MV-4-11 (cell line): ENCODE measurements around the gene ZSCAN16.
A peak's percentile ranks its signal among the peaks of the same experiment; 100 is the strongest.

Experiments
- DNase-seq: peaks from one replicate; lab custom pipeline; 2025; lab: John Stamatoyannopoulos, UW

ZSCAN16 gene

DNA sequence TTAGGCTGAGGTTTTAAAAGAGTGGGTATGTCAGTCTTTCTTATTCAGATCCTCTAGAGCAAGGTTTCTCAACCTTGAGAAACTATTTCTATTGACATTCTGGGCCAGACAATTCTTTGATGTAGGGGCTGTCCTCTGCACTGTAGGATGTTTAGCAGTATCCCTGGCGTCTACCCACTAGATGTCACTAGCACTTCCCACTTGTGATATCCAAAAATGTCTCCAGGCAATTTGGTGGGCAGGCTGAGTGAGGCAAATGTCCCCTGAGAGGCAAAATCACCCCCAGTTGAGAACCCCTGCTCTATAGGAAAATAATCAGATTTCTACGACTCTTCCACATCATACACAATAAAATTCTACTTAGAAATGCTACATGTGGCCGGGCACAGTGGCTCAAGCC lies 9.6 kb downstream of the ZSCAN16 start:
- DNase-seq, result peak; percentile 44

DNA sequence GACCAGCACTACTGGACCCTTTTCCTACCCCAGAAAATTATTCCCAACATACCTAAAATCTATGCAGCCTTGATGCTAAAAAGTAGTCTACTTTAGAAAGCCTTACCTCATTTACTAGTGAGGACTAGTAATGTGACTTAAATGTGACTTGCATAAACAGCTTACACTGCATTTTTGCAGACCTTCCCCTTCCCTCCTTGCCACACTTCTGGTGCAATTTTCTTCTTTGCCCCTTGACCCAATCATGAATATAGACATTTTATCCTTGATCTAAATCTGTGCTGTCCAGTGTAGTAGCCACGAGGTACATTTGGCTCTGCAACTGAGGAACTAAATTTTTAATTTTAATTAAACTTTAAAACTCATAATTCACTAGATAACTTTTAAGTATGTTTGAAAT lies 10.3 kb downstream of the ZSCAN16 start:
- no peak for DNase-seq

DNA sequence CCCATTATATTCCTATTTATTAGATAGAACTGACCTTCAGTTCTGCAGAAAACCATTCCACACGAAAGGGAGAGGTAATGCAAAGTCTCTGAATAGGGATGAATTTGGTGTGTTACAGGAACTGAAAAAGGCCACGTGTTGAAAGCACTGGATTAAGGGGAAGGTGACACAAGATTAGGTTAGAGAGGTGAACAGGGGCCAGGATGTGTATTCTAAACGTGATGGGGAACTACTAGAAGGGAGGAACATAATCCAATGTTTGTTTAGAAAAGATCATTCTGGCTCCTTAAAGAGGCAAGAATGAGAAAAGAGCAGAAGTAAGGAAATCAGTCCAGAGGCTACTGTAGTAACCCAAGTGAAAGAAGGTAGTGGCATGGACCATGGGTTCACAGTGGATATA lies 11.0 kb downstream of the ZSCAN16 start:
- DNase-seq, result no peak

DNA sequence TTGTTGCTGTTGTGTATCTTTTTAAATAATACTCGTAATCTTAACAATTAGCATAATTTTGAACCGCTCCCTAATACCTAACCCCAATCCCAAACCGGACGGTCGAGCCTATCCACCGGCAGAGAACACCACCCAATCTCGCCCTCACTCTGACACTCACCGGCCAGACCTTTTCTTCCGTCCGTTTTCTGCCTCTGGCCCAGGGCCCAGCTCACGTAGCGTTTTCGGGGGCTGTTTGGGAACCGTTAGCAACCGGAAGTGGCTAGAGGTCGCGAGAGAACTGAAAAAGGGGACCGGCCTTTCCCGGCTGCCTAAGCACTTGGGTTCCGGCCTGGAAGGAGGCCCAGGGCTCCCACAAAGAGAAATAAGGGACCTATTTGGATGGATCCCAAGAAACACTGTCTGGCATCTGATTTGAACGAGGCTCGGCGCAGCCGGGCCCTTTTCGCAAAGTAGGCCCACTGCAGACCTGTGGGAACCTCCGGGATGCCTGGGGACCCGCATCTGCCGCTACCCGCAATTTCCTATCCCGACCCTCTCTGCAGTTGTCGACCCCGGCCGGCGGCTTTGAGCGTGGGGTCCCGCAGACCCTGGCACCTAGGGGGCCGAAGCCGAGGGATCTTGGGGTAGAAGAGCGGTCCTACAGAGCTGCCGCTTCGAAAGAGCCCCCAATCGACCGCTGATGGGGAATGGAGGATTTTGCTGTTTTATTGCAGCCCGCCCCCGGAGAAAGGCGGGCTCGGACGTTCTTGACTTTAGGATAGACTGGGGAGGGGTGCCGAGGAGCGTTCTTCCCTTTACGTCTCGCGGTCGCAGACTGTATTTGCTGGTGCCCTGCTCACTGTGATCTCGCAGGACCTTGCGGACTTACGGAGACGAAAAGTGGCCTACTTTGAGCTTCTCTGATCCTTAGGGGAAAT lies 12.4 kb downstream of the ZSCAN16 start:
- peak; percentile 86 for DNase-seq

DNA sequence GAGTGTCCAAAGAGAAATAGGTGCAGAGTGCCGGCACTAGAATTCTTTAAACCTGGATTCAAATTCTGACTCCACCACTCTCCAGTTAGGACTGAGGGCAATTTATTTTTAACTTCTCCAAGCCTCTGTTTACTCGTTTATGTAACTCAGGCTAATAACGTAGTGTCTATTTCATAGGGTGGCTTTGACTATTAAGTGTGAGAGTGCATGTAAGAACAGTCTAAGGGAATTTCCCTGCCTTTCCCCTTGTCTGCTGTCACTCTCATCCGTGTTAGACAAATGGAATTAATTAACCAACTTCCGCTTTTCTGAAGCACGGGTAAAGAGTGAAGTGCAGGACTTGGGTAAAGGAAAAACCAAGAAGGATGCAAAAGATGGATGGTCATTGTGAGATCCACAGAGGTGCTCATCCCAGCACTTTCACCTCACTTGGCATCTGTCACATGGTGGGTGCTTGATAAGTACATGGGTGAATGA lies 13.1 kb downstream of the ZSCAN16 start:
- peak; percentile 67 for DNase-seq

DNA sequence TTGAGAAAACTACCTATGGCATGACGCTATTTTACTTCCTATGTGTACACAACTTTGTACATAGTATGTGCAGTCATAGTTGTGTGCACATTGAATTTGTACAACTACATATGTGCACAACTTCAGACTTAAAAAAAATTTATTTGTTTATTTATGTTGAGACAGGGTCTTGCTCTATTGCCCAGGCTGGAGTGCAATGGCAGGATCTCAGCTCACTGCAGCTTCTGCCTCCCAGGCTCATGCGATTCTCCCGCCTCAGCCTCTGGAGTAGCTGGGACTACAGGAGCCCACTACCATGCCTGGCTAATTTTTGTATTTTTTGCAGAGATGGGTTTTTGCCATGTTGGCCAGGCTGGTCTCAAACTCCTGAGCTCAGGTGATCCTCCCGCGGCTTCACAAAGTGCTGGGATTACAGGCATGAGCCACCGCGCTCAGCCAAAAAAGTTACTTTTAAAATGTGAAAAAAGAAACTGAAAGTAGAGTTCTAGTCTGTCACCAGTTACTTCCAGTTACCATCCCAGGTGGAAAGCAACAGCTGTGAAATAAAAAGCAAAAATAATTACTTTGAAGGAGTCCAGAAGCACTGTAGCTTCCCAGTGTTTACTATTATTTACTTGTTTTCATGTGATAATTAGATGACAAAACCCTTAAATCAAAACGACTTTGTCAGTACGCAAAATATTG lies 15.6 kb downstream of the ZSCAN16 start:
- DNase-seq, result no peak

DNA sequence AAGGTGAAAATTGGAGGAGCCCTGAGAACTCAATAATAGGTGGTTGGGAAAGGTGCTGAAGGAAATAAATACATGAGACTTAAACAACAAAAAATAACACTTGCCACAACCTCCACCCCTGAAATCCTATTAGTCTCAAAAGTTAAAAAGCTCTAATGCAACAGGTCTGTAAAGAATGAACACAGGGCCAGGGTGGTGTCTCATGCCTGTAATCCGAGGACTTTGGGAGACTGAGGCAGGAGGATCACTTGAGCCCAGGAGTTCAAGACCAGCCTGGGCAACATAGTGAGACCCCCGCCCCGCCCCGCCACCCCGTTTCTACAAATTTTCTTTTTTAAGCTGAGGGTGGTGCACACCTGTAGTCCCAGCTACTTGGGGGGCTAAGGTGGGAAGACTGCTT lies 16.2 kb downstream of the ZSCAN16 start:
- no peak for DNase-seq

DNA sequence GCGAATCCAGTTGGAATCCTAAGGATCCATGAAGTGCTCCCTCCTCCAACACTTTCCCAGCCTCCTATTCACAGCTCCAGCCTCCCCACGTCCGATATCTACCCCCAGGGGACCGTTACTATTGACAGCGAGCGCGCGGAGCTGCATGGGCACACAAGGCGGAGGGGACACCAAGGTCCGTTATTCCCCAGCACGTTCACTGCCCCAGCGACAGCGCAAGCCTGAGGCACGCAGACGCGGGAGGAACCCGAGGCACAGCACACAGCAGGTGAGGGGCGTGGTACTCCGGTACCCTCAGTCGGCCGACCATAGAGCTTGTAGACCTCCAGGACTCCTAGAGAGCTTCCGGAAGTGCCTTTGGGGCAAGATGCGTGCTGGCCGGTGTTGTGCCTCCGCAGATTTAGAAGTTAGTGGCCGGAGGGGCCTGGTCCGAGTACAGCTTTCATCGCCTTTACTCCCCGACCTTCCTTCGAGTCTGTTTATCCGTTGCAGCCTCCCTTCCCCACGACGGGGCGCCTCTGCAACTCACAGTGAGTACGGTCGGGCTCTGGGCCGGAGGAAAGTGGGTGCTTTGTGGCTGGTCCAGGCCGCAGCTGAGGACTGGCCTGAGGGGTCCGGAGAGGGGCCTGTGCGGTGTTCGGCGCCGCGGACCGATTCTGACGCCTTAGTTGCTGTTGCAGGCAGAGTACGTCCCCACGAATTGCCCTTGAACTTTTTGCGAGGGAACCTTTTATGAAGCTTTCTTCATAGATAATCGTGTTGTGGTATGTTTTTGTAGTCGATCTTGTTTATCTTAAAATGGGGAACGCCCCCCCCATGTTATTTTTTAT lies 17.3 kb downstream of the ZSCAN16 start, which contains the start of gene ZKSCAN8:
Gene ZKSCAN8 (plus strand): TSS at position 384 of the 830 bp plus-strand sequence. CDS start 6,525 bp downstream, outside the sequence.
- DNase-seq, result peak; percentile 80

DNA sequence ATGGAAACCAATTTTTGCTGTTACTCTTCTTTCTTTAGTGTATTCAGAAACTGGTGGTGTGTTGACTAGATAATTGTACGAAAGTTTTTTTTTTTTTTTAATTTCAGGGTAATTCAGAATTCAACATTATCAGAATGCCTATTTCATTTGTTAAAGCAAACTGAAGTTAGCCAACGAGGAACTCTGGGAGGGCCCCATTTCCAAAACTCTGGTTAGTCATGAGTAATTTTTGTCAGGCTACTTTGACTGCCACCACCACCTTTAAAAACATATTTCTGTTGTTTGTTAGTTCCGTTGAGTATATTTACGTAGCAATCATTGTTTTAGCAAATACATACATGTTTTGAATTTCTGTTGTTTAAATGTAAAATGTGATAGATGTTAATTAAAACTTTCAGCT lies 18.0 kb downstream of the ZSCAN16 start:
- DNase-seq, result no peak

DNA sequence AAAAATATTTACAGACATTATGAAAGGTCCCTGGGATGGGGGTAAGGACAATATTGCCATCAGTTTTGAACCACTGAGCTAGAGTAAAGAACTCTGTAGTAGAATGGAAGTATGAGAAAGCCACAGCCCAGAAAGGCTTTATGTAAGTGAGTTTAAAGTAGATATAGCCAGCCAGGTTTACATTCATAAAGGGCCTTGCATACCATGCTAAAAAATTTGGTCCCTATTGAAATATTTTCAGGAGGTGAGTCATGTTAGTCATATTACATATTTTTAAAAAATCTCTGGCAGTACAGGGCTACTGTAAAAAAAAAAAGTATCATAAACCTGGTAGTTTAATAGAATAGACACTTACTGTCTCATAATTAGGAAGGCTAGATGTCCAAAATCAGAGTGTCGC lies 20.8 kb downstream of the ZSCAN16 start:
- DNase-seq, result no peak

DNA sequence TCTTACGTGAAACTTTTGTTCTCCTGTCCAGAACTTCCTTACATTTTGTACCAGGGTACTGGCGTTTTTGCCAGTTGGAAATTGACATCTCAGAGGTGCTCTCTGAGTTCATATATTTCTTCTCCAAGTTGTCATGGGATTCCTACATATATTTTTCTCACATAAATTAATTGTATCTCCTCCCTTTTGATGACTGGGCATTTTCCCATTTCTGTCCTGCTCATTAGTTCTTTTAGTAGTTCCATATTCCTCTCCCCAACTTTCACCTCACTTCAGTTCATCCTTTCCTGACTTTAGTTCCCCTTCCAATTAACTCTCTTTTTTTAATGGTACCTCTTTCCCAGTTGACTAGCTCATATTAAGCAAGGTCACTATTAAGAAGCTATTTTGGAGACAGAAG lies 28.1 kb downstream of the ZSCAN16 start:
- no peak for DNase-seq

DNA sequence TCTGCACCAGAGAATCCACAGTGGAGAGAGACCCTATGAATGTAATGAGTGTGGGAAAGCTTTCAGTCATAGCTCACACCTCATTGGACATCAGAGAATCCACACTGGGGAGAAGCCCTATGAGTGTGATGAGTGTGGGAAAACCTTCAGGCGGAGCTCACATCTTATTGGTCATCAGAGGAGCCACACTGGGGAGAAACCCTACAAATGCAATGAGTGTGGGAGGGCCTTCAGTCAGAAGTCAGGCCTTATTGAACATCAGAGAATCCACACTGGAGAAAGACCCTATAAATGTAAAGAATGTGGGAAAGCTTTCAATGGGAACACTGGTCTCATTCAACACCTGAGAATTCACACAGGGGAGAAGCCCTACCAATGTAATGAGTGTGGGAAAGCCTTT lies 29.1 kb downstream of the ZSCAN16 start:
- no peak for DNase-seq

DNA sequence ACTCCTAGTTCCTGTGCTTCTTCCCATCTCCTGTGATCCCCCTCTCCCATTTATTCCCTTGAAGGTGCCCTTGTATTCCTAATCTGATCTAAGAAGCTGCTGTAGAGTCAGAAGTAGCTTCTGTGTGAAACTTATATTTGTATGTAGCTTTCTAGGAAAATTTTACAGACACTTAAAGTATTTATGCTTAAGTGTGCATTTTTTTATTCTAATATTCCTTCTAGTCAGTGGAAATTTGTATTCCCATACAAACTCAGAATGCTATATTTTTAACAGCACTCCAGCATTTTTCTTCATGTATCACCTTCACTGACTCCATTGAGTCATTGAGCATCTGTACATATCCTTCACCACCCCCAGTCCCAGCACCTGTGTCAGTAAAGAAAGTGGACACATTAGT lies 29.9 kb downstream of the ZSCAN16 start:
- DNase-seq, result no peak

DNA sequence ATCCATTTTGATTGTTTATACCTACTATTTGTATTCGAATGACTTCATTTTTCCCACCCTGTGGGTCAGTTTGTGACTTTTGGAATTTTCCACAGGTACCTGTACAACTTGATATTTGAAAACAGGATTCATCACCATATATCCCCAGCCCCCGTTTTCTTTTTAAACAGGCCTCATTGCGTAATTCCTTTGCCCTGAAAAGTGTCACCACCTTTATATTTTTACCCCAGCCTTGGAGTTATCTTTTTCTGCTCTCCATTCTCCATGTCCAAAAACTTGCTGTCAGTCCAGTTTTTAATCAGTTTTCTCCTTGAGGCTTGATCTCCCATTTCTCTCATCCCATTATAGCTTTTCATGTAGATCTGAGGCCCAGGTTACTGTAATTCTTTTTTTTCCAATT lies 33.9 kb downstream of the ZSCAN16 start:
- DNase-seq, result no peak

DNA sequence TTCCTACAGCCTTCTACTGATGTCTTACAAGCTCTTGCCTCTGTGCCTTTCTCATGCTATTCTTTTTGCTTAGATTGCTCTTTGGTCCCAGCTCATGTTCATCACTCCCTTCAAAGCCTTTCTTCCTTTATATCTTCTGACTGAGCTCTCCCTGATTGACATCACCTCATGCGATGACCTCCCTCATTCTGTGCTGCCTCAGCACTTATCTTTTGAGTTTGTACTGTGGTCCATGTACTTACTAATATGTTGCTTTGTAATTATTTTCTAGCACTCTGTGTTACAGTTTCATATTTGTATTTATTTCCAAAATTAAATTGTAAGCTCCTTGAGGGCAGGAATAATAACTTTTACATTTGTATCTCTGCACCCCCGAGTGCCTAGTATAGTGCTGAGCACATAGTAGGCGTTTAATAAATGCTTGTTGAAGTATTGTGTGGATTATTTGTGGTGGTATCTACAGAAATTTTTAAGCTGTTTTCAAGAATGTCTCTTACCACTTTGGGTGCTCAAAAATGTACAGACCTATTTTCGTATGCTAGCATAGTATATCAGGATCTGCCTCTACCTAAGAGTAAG lies 34.7 kb downstream of the ZSCAN16 start:
- no peak for DNase-seq

DNA sequence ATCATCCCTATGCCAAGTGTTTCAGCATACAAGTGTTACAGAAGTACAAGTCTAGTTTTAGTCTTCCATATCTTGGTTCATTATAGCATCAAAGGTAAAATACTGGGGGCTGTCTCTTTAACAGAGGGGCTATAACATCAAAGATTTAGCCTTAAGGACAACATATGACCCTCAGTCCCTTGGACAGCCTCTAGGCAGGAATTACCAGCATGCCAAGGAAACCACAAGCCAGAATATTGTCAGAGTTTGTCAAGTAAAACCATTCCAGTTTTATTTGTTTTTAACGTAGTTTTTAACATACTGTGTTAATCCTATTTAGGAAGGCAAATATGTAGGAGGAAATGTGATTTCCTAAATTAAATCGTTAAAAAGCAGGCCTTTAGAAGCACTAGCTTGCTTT lies 35.8 kb downstream of the ZSCAN16 start:
- no peak for DNase-seq

DNA sequence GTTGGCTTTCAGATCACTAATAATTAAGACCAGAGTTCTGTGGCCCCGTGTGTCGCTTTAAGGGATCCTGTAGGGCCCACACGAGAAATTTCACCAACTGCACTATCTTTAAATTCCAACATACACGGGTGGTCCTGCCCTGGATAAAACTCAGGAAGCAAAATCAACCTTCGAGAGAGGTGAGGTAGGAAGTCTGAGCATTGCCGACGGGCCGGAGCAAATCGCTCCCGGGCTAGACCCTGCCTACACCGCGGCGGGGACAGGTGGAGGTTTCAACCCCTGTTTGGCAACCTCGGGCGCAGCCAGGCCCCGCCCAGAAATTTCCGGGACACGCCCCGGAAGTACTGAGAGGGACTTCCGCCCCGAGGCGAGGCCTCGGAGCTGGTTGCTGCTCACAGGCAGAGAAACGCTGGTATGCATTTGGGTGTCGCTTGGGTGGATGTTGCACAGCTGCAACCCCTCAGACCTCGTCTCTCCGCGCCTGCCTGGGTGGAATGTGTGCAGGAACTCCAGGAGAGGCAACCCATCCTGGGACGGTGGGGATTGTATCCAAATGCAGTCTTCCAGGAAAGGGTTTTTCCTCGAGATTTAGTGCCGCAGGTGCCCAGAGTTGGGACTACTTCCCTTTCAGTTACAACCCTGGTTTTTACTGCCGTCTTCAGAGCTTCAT lies 37.1 kb downstream of the ZSCAN16 start:
- DNase-seq, result peak; percentile 79

DNA sequence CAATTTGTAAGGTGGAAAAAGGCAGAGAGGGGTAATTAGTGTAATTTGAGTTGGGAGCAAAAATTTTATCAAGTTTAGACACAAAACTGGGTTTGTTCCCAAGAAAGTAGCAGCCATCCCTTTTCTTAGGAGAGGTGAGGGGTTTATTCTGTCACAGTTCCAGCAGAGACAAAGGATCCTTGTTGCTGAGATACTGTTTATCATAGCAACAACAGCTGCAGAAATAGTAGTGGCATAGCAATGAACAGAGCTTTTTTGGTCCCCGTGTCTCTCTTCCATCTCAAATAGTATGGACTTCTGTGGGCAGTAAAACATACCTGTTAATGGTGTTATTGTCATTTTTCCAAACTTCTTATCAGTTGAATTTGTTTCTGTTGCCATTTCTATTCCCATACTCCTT lies 41.2 kb downstream of the ZSCAN16 start:
- no peak for DNase-seq

DNA sequence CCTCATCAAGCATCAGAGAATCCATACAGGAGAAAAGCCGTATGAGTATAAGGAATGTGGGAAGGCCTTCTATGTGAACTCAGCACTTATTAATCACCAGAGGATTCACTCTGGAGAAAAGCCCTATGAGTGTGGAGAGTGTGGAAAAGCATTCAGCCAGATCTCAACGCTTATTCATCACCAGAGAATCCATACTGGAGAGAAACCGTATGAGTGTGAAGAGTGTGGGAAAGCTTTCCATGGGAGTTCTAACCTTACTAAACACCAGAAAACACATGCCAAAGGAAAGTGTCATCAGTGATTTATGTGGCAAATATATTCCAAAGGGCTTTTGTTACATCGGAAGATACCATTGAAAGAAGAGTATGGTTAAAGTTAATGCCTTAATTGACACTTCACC lies 42.7 kb downstream of the ZSCAN16 start:
- no peak for DNase-seq

DNA sequence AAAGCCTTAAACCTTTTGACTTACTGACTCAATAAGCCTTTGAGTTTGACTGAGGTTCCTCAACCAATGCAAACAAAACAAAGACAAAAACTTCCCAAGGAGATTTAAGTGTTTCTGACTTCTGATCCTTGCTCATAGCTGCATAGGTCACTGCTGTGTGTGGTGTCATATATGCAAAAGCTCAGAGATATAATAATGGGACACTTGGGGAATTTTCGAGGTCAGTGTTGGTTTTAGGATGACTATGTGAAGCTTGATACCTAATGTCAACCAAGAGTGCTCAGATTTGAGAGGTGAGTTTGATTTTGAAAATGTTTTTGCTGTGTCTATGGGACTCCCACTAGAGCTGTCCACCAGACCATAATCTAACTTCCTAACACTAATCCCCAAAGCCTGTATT lies 43.5 kb downstream of the ZSCAN16 start:
- DNase-seq, result no peak

DNA sequence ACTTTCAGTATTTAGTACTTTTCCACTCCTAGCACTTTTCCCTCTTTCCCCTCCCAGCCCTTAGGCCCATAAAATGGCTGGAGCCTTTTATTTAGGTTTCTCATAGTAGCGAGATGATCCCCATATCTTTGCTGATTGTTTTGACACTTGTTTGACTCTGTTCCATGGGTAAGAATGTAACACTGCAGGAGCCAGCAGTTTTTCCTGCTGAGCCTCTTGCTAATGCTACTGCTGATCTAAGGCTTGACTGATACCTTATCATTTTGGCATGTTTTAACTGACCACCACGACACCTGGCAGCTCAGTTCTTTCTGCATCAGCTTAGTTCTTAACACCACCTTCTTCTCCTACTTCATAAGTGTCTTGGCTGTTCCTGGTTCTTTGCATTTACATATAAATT lies 46.9 kb downstream of the ZSCAN16 start:
- no peak for DNase-seq
